ENCODE data around the gene PLG.
"Not testable (repeated sequence)": the region's sequence is repeated elsewhere in the genome, so short reads cannot be mapped to it uniquely, and the experiment has no call there.

PLG gene

DNA sequence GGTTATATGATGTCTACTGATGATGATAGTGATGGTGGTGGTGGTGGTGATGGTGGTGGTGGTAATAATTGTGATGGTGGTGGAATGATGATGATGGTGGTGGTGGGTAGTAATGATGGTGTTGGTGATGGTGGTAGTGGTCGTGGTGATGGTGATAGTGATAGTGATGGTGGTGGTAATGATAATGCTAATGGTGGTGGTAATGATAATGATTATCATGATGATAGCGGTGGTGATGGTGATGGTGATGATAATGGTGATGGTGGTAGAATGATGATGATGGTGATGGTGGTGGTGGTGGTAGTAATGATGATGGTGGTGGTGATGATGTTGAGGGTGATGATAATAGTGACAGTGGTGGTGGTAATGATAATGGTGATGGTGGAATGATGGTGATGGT is 33.5 kb upstream of the PLG start:
- no peak overlapping the region for H3K4me3 ChIP-seq (ENCODE audit: low read depth, low read length)
- no peak for DNase-seq (ENCODE audit: low read depth)
- TF ChIP-seq, protein P1, sequence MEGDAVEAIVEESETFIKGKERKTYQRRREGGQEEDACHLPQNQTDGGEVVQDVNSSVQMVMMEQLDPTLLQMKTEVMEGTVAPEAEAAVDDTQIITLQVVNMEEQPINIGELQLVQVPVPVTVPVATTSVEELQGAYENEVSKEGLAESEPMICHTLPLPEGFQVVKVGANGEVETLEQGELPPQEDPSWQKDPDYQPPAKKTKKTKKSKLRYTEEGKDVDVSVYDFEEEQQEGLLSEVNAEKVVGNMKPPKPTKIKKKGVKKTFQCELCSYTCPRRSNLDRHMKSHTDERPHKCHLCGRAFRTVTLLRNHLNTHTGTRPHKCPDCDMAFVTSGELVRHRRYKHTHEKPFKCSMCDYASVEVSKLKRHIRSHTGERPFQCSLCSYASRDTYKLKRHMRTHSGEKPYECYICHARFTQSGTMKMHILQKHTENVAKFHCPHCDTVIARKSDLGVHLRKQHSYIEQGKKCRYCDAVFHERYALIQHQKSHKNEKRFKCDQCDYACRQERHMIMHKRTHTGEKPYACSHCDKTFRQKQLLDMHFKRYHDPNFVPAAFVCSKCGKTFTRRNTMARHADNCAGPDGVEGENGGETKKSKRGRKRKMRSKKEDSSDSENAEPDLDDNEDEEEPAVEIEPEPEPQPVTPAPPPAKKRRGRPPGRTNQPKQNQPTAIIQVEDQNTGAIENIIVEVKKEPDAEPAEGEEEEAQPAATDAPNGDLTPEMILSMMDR (IDR thresholded peaks at IDR 0.05; ENCODE audit: control insufficient read depth, extremely low read depth, insufficient read depth), result no peak

DNA sequence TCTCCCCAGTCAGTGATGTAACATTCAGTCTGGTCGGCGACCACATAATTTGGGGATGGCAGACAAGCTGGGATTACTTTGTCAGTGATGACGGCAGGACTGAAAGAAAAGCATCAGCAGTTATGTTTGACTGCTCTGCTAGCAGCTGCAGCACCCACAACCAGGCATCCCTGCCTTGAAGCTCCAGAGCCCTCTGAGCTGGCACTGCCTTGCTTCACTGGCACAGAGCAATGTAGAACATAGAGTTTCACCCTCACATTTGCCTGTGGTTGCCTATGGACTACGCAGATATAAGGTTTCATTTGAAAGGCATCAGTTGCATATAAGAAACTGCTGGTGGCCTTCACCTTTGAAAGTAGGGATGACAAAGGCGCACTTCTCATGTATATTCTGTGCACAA is 25.6 kb upstream of the PLG start:
- not testable (repeated sequence) for DNase-seq (ENCODE audit: low read depth)

DNA sequence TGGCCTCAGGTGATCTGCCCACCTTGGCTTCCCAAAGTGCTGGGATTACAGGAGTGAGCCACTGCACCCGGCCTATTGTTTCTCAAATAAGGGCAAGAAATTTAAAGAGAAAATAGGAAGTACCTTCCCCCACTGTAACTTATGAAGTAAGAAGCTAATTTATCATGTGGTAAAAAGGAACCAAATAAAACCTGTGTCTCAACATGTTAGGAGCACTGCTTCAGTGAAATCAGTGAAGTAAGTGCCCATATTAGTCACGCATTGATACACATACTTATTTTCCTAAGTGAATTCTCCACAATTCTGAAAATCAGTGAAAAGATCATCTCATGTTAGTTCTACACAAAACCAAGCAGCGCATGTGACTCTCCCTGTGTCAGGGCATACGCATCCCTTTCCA is 23.8 kb upstream of the PLG start:
- no peak overlapping the region for H3K4me3 ChIP-seq (ENCODE audit: low read depth, low read length)
- DNase-seq (ENCODE audit: low read depth), result no peak
- TF ChIP-seq, protein P1 (IDR thresholded peaks at IDR 0.05; ENCODE audit: control insufficient read depth, extremely low read depth, insufficient read depth), result no peak

More for the DNA sequence above, 25.6 kb upstream of the PLG start:
- not testable (repeated sequence) for H3K4me3 ChIP-seq (ENCODE audit: low read depth, low read length)

DNA sequence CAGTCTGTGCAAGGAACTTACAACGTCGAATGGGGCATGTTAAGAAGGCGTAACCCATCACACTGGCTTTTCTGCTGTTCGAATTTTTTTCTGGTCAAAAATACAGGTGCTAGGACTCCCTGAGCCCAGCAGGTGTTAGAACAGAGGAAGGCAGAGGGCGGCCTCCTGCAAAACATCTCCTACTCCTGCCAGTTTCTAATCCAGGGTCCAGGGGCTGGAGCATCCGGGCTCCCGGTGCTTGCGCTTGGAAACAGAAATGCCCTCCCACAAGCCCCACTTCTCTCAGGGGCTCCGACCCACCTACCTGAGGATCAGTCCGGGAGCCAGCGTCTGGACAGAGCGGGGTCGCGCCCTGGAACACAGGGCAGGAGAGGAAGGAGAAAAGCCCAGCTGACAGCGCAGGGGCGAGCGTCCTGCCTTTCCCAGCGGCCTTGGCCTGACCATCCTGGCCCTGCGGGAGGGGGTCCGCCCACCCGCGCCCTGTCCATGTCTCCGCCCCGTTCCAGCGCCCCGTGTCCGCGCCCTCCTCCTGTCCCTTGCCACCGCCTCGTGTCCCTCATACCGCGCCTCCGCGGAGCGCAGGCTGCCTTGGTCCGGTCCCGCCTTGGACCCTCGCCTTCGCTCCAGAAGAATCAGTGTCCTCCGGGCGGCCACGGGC is 23.2 kb upstream of the PLG start:
- TF ChIP-seq, protein P1 (IDR thresholded peaks at IDR 0.05; ENCODE audit: control insufficient read depth, extremely low read depth, insufficient read depth), result no peak
- no peak for DNase-seq (ENCODE audit: low read depth)
- no peak overlapping the region for H3K4me3 ChIP-seq (ENCODE audit: low read depth, low read length)

DNA sequence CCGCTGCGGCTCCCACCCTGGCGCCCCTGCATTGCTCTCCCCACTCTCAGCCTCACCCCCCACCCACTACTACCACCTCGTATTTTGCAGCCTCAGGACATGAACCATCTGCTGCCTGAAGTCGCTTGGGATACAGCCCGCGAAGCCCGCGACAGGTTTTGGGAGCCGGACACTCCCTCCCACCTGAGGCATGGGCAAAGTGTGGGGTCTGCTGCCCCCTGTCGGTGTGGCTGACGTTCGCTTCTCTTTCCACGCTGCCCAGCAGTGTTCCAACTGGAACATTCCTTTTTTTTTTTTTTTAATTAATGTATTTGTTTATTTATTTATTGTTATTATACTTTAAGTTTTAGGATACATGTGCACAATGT is 22.7 kb upstream of the PLG start:
- DNase-seq (ENCODE audit: low read depth), result no peak
- no peak overlapping the region for H3K4me3 ChIP-seq (ENCODE audit: low read depth, low read length)
- TF ChIP-seq, protein P1 (IDR thresholded peaks at IDR 0.05; ENCODE audit: control insufficient read depth, extremely low read depth, insufficient read depth), result 0 out of 2 replicates have a peak, but pooled peaks have one; percentile 1

DNA sequence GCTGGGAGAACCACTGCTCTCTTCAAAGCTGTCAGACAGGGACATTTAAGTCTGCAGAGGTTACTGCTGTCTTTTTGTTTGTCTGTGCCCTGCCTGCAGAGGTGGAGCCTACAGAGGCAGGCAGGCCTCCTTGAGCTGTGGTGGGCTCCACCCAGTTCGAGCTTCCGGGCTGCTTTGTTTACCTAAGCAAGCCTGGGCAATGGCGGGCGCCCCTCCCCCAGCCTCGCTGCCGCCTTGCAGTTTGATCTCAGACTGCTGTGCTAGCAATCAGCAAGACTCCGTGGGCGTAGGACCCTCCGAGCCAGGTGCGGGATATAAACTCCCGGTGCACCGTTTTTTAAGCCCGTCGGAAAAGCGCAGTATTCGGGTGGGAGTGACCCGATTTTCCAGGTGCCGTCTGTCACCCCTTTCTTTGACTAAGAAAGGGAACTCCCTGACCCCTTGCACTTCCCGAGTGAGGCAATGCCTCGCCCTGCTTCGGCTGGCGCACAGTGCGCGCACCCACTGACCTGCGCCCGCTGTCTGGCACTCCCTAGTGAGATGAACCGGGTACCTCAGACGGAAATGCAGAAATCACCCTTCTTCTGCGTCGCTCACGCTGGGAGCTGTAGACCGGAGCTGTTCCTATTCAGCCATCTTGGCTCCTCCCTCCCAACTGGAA is 16.8 kb upstream of the PLG start:
- not testable (repeated sequence) for H3K4me3 ChIP-seq (ENCODE audit: low read depth, low read length); DNase-seq (ENCODE audit: low read depth)

DNA sequence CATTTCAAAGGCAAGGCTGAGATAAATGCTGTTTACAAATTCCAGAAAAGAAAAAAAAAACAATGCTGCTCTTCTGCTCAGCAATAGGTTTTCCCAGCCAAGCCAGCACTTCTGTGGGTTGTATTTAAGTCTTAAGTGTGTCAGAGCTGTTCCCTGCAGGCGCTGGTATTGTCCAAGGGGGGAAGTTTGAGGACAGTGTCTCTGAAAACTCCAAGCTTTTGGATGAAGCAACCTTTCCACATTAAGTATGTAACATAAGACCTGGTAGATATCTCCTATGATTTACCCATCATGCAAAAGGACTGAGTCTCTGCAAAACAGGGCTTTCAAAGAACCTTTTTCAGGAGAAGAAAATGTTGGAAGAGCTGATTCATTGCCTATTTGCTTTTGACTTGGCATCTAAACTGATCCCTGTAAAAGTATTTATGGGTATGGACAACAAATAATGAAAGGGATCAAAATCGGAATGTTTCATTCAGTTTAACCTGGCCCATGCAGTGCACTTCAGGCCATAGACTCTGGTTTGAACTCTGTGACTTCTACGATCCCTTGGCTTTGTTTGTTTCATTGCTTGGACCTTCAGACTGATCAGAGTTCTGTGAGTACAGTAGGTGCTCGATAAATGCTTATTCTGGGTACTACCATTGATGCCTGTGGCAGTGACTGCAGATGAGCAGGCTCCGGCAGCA is 16.1 kb upstream of the PLG start:
- peak; percentile 51 for DNase-seq (ENCODE audit: low read depth)
- TF ChIP-seq, protein P1 (IDR thresholded peaks at IDR 0.05; ENCODE audit: control insufficient read depth, extremely low read depth, insufficient read depth), result no peak
- H3K4me3 ChIP-seq (ENCODE audit: low read depth, low read length), result no peak overlapping the region
